ENCODE results near the gene TTLL3.

- TF ChIP-seq CTCF (IDR thresholded peaks at IDR 0.05) (no peak), TCF7L2 (IDR thresholded peaks at IDR 0.05; ENCODE audit: low read depth, low read length) (no peak), SIN3A (IDR thresholded peaks at IDR 0.05; ENCODE audit: borderline replicate concordance, insufficient read depth, low read depth, low read length) (no peak), REST (IDR thresholded peaks at IDR 0.05; ENCODE audit: insufficient read depth in 1 of 2, low read depth in 2 of 2, low read length in 1 of 2) (no peak)
Measured at GRCh38 chr3:9810846-9811245, 784 bp downstream of the TTLL3 start.
